ENCODE data around the gene COL23A1.
"Not testable (repeated sequence)": the region's sequence is repeated elsewhere in the genome, so short reads cannot be mapped to it uniquely, and the experiment has no call there.

The COL23A1 gene

GRCh38 chr5:178274781-178275537 lies 315.2 kb downstream of the COL23A1 start:
- DNase-seq (ENCODE audit: low spot score) = no peak
- no peak for FAIRE-seq

- FAIRE-seq (no peak), DNase-seq (ENCODE audit: low spot score) (no peak)
These were observed 316.3 kb downstream of the COL23A1 start for GRCh38 chr5:178273665-178274541.

GRCh38 chr5:178273041-178273440 lies 317.2 kb downstream of the COL23A1 start:
- FAIRE-seq = no peak
- no peak for DNase-seq (ENCODE audit: low spot score)

GRCh38 chr5:178272591-178272990 lies 317.6 kb downstream of the COL23A1 start:
- FAIRE-seq (no peak), DNase-seq (ENCODE audit: low spot score) (no peak)

GRCh38 chr5:178271726-178272479 lies 318.3 kb downstream of the COL23A1 start:
- DNase-seq (ENCODE audit: low spot score) = no peak

GRCh38 chr5:178271231-178271630 lies 319.0 kb downstream of the COL23A1 start:
- FAIRE-seq = no peak

More at GRCh38 chr5:178271726-178272479, 318.3 kb downstream of the COL23A1 start:
- no peak for FAIRE-seq

GRCh38 chr5:178269499-178269898 lies 320.7 kb downstream of the COL23A1 start:
- no peak for DNase-seq (ENCODE audit: low spot score)

More at GRCh38 chr5:178271231-178271630, 319.0 kb downstream of the COL23A1 start:
- DNase-seq (ENCODE audit: low spot score) = no peak

GRCh38 chr5:178267876-178268275 lies 322.3 kb downstream of the COL23A1 start:
- FAIRE-seq = no peak
- no peak for DNase-seq (ENCODE audit: low spot score)

More at GRCh38 chr5:178269499-178269898, 320.7 kb downstream of the COL23A1 start:
- no peak for FAIRE-seq

GRCh38 chr5:178267245-178267644 lies 322.9 kb downstream of the COL23A1 start:
- no peak for FAIRE-seq

GRCh38 chr5:178266581-178266980 lies 323.6 kb downstream of the COL23A1 start:
- FAIRE-seq (no peak), DNase-seq (ENCODE audit: low spot score) (no peak)

More at GRCh38 chr5:178267245-178267644, 322.9 kb downstream of the COL23A1 start:
- DNase-seq (ENCODE audit: low spot score) = no peak

- DNase-seq (ENCODE audit: low spot score) = no peak
- no peak for FAIRE-seq
These were observed 324.4 kb downstream of the COL23A1 start for GRCh38 chr5:178265746-178266145.

GRCh38 chr5:178264044-178264443 lies 326.1 kb downstream of the COL23A1 start:
- DNase-seq (ENCODE audit: low spot score) = no peak
- FAIRE-seq = no peak

- FAIRE-seq = no peak
- DNase-seq (ENCODE audit: low spot score) = no peak
These were observed 328.3 kb downstream of the COL23A1 start for GRCh38 chr5:178261666-178262600.

- FAIRE-seq (no peak), DNase-seq (ENCODE audit: low spot score) (no peak)
These were observed 330.3 kb downstream of the COL23A1 start for GRCh38 chr5:178259623-178260536.

- no peak for FAIRE-seq
- DNase-seq (ENCODE audit: low spot score) = no peak
These were observed 332.5 kb downstream of the COL23A1 start for GRCh38 chr5:178257650-178258049.

GRCh38 chr5:178256746-178257145 lies 333.4 kb downstream of the COL23A1 start:
- DNase-seq (ENCODE audit: low spot score) (no peak), FAIRE-seq (no peak)

GRCh38 chr5:178253632-178254031 lies 336.6 kb downstream of the COL23A1 start:
- not testable (repeated sequence) for FAIRE-seq; DNase-seq (ENCODE audit: low spot score)

GRCh38 chr5:178252258-178252657 lies 337.9 kb downstream of the COL23A1 start:
- DNase-seq (ENCODE audit: low spot score) (no peak), FAIRE-seq (no peak)

- DNase-seq (ENCODE audit: low spot score) (no peak), FAIRE-seq (no peak)
These were observed 339.9 kb downstream of the COL23A1 start for GRCh38 chr5:178250263-178250662.

Data from RCC 7860 (cell line).